GM19455 (cell line): ENCODE data around the gene TOE1.
"Not testable (repeated sequence)": the region's sequence is repeated elsewhere in the genome, so short reads cannot be mapped to it uniquely, and the experiment has no call there.

Experiments used
- ATAC-seq: cut with Tn5 transposase; IDR thresholded peaks from one replicate; pipeline ENCODE4 v1.9.1; 2021; ENCODE audit not compliant: unreplicated experiment

The TOE1 gene

DNA sequence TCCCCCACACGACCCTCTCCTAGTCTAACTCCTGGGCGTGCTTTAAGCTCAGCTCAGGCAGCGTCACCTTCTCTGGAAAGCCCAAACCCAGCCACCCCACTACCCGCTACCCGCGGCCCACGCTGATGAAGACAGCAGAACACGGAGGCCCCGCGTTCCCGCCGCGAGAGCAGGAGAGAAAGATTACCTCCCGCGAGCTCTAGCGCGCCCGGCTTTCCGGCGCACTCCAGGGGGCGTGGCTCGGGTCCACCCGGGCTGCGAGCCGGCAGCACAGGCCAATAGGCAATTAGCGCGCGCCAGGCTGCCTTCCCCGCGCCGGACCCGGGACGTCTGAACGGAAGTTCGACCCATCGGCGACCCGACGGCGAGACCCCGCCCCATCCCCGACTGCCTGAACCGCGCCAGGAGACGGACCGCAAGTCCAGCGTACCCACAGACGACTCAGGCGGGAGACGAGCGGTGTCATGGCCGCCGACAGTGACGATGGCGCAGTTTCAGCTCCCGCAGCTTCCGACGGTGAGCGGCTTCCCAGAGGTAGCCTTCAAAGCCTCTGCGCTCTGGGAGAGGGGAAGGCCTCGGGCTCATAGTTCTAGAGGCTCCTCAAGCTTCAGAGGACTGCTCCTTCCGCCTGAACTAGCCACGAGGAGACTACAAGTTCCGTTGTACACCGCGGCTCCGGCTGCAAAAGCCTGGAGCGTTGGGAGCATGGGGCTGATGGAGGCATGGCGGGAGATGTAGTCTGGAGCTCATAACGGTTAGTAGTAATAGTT, at the start of gene TOE1, which contains the start of gene MUTYH:
Gene TOE1, plus strand, starts transcription at position 382 of the 770 bp plus-strand sequence. Its CDS starts 83 bp downstream, at position 465.
Gene MUTYH, minus strand, starts transcription at position 652 of the 770 bp plus-strand sequence. CDS start 5,935 bp downstream, outside the sequence.
- peak; percentile 88 for ATAC-seq

DNA sequence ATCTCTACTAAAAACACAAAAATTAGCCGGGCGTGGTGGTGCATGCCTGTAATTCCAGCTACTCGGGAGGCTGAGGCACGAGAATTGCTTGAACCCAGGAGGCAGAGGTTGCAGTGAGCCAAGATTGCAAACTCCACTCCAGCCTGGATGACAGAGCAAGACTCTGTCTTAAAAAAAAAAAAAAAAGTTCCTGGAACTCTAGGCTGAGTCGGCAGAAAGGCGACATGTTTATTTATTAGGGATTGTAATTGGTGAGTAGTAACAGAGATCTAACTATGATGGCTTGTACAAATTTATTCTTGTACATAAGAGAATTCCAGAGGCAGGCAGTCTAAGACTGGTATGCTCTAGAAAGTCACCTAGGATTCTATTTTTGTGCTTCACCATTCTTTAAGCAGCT, 49.0 kb upstream of the TOE1 start:
- not testable (repeated sequence) for ATAC-seq

DNA sequence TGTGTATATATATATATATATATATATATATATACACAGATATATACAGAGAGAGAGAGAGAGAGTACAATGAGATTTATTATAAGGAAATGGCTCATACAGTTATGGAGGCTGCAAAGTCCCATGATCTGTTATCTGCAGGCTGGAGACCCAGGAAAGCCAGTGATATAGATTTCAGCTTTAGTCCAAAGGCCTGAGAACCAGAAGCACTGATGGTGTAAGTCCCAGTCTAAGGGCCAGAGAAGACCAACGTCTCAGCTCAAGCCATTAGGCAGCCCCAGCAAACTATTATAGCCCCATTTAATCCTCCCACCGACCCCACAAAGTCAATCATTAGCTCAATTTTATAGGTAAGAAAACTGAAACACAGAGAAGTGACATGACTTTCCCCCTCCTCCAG, 48.3 kb upstream of the TOE1 start:
- ATAC-seq = no peak

DNA sequence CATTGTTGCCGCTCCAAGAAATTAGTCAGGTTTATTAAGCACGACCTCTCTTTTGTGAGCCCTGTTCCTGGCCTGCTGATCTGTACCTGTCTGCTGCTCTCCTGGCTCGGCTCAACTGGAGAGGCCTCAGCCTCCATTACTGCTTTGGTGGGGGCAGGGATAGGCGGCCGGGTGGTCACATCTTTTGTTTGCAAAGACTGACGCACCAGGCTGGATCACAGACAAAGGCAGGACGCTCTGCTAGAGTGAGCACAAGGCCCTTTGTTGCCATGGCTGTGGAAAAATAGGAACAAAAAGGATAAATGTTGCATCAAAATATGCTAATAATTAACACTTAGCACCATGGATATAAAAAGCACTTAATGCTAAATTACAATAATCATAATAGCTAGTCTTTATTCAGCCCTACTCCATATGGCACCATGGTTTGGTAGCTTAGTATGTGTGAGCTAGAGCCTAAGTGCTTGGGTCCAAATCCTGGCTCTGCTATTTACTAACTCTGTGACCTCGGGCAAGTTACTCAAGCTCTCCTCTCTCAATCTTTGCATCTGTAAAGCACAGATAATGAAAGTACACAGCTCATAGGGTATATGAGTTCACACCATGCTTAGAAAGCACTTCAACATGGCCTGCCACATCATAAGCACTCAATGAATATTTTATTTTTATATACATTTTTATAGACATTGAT, 42.2 kb upstream of the TOE1 start:
- no peak for ATAC-seq

DNA sequence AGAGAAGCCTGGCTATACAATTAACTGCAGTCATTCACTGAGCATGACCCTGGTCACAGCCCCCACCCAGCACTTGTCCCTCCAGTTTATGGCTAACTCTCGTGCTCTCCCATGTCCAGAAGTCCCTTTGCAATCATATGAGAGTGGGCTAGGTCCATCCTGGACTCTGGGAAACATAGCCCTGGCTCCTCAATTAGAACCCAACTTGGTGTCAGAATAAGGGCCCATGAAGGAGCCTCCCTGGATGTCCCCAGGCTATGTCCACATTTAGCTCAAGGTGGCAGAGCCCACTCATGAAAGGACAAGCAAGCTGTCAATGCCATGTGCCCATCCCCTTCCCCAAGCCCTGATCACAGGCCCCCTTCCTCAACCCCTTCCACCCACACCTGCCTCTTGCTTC, 40.7 kb upstream of the TOE1 start:
- no peak for ATAC-seq

DNA sequence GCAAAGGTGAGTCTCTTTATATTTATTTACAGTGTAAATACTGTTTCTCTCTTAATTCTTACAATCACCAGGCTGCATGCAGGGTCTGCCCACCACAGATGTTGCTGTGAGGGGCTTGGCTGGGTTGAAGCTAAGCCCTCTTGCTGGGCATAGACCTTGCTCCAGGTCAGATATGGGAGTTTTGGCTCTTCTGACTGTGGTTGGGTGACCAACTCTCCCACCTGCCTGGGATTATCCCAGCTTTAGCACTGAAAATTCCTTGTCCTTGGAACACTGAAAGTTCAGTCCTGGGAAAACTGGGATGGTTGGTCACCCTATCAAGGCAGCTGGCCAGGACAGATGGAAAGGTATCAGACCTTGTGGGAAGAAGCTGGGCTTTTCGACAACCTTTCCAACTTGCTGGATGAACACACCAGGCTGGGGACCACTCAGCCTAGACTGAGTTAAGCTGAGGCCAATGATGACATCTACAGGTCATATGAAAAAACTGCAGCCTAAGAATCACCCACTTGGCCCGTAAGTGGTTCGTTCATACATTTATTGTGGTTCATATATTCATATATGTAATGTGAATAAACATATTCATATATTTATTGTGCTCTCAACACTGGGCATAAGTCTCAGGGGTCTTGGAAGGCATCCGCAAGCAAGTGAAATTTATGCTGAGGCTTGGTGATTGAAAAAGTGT, 39.8 kb upstream of the TOE1 start:
- ATAC-seq = no peak

DNA sequence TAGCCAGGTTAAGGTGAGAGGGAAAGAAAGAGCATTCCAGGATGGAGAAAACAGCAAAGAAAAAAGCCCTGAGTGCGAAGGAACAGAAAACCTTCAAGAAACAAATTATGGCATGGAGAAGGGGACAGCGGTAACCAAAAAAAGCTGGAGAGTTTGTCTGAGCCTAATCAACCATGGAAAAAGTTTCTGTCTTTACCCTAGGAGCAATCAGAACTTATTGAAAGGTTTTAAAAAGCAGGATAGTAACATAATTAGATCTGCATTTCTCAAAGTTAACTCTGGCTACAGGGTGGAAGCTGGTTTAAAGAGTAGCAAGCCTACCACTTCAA, 39.3 kb upstream of the TOE1 start:
- ATAC-seq = no peak

DNA sequence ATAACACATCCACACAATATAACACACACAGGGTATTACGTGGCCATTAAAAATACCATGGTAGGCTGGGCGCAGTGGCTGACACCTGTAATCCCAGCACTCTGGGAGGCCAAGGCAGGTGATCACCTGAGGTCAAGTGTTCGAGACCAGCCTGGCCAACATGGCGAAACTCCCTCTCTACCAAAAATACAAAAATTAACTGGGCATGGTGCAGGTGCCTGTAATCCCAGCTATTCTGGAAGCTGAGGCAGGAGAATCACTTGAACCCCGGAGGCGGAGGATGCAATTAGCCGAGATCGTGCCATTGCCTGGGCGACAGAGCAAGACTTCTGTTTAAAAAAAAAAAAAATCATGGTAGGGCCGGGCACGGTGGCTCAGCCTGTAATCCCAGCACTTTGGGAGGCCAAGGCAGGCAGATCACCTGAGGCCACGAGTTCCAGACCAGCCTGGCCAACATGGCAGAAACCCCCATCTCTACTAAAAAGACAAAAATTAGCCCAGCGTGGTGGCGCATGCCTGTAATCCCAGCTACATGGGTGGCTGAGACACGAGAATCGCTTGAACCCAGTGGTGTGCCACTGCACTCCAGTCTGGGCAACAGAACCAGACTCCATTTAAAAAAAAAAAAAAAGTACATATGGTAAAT, 37.3 kb upstream of the TOE1 start:
- no peak for ATAC-seq

DNA sequence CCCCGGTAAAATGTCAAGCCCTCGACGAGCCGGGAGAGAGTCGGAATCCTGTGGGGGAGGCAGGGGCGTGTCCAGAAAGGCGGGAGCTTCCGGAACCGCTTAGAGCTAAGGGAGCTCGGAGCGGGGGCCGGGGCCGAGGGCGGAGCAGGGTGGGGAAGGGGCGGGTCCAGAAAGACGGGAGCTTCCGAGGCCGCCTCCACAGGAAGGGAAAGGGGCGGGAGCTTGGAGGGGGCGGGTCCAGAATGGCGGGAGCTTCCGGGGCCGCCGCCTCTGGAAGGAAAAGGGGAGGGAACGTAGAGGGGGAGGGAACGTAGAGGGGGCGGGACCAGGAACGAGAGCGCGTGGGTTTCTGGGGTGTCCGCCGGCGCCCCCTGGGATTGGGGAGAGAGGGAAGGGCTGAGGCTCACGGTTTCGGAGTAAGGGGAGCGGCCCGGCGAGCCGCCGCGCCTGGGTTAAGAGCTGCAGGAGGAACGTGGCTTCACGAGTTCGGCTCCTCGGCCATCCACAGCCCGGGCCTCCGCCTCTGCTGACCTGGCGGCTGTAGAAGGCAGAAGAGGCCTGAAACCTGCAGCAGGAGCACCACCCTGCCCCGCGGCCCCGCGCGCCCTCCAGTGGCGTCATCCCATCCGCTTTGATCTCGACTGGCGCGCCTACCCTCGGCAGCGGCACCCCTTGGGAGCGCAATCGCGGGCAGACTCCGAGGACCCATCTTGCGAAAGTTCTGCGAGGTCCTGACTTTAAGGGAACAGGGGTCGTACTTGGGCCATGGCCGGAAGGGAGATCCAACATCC, 36.3 kb upstream of the TOE1 start:
- ATAC-seq = peak; percentile 71

DNA sequence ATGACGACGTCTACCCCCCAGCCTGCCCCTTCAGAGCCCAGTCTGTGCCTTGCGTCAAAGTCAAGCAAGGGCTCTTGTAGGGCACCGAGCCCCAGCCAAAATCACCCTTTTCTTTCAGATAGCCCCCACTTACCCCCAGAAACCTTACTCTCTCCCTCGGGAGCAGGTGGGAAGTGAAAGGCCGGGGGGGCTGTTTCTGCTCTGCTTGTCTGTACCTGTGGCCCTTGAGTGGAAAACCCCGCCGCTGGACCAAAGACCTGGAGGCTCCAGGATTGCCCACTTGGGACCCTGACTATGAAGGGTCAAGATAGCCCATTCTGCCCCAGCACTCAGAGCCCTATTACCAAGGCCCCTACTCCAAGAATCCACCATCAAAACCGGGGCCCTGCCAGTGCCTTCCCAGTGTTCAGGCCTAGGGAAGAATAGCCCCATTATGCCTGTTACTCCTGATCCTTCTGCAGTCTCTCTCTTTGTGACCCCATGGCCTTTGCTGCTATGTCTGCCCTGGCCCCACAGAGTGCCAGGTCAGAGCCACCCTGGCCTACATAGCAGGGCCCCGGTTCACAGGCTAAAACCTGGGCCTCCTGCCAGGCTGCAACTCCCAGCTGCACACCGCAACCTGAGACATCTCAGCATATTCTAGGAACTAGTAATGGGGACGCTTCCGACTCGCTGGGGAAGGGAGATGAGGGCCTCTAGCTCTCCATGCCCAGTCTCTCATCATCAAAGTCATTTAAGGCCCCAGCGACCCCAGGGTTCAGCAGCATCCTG, 35.5 kb upstream of the TOE1 start:
- ATAC-seq = no peak

DNA sequence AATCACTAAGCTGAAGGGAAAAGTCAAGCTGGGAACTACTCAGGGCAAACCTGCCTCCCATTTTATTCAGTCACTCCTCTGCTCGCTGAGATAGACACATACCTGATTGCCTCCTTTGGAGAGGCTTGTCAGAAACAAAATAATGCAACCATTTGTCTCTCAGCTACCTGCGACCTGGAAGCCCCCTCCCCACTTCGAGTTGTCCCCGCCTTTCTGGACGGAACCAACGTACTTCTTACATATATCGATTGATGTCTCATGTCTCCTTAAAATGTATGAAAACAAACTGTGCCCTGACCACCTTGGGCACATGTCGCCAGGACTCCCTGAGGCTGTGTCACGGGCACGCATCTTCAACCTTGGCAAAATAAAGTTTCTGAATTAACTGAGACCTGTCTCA, 34.7 kb upstream of the TOE1 start:
- no peak for ATAC-seq

DNA sequence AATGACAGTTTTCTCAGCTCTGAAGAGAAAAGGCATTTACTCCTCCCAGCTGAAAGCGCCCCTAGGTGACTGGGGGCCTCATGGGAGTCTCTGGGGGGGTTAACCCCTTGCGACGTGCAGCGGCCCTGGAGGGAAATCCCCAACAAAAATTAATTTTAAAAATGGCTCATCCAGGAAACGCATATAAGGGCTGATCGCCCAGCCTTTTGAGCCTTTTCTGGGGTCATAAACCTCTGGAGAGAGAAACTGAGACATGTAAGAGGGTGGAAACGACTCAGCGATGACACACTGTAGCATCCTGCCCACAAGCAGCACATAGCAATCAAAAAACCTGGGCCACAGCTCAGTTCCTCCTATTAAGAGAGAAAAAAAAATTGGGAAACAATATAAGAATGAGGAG, 33.7 kb upstream of the TOE1 start:
- no peak for ATAC-seq

DNA sequence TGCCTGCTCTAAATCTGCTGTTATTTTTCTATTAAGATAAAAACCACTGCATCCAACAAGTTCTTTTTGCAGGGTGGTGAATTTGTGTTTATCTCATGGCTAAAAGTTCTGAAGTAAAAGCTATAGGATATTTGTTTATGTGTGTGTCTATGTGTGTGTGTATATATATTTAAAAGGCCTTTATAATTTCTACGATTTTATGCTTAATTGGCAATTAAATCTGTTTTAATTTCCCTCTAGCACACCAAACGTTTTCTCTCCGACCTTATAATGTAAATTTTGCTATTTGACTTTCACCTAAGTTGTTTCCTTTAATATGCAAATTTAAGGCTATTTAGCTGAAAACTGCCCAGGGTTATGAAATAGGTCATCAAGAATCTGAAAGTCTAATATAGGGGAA, 33.1 kb upstream of the TOE1 start:
- ATAC-seq = no peak

DNA sequence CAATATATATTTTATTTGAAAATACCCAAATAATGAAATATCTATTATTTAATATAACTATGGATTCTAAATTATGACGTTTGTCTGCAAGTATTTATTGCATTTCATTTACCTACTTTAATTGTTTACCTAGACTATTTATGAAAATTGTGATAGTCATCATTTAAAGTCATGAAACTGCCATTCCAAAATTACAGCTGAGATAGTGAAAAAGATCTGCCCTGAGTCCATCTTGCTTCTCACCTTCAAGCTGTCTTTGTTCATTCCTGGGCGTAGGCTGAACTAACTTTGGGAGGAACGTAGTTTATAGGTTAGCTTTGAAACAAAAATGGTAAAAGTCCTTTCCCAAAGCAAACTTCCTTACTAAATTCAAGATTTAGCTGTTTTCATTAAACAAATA, 25.7 kb upstream of the TOE1 start:
- ATAC-seq = no peak

DNA sequence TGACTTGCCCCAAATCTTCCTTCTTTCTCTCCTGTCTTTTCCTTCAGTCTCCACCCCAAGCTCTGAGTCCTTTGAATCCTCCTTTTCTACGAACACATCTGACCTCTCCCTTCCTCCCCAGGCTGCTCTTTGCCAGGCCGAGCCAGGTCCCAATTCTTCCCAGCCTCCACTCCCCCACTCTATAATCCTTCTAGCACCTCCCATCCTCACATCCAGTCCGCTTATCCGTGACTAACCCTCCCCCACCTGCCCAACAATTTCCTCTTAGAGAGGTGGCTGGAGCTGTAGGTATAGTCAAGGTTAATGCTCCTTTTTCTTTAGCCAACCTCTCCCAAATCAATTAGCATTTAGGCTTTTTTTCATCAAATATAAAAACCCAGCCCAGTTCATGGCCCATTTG, 22.8 kb upstream of the TOE1 start:
- ATAC-seq = no peak

DNA sequence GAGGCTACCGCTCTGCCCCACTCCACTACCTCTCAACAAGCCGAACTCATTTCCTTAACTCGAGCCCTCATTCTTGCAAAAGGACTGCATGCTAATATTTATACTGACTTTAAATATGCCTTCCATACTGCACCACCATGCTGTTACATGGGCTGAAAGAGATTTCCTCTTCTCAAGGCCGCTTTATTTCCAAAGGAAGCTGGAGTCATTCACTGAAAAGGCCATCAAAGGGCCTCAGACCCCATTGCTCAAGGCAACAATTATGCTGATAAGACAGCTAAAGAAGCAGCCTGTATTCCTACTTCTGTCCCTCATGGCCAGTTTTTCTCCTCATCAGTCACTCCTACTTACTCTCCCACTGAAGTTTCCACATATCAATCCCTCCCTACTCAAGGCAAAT, 20.2 kb upstream of the TOE1 start:
- ATAC-seq = no peak

DNA sequence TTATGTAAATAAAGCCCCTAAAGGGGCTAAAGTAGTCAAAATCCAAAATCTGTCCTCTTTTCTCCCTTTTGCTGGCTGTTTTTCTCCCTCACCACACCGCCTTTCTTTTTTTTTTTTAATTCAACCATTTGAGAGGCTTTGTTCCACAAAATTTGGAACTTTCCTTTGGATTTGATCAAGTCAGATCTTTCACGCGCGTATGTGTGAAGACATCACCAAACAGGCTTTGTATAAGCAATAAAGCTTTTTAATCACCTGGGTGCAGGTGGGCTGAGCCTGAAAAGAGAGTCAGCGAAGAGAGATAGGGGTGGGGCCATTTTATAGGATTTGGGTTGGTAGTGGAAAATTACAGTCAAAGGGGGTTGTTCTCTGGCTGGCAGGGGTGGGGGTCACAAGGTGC, 18.5 kb upstream of the TOE1 start:
- no peak for ATAC-seq

DNA sequence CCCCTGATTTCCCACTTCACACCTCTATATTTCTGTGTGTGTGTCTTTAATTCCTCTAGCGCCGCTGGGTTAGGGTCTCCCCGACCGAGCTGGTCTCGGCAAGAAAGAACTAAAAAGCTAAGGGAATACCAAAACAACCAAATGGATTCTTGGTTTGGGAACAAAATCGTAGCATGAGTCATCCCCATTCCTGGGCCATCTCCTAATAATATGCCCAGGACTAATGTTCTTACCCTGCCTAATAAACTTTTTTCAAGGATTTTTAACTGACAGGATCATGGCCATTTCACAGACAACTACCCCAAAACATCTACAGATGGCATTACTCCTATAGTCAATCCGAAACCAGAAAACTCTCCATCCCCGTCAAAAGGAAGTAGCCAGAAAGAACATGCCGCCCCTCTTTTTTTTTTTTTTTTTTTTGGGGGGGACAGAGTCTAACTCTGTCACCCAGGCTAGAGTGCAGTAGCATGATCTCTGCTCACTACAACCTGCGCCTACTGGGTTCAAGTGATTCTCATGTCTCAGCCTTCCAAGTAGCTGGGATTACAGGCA, 17.4 kb upstream of the TOE1 start:
- ATAC-seq = no peak

DNA sequence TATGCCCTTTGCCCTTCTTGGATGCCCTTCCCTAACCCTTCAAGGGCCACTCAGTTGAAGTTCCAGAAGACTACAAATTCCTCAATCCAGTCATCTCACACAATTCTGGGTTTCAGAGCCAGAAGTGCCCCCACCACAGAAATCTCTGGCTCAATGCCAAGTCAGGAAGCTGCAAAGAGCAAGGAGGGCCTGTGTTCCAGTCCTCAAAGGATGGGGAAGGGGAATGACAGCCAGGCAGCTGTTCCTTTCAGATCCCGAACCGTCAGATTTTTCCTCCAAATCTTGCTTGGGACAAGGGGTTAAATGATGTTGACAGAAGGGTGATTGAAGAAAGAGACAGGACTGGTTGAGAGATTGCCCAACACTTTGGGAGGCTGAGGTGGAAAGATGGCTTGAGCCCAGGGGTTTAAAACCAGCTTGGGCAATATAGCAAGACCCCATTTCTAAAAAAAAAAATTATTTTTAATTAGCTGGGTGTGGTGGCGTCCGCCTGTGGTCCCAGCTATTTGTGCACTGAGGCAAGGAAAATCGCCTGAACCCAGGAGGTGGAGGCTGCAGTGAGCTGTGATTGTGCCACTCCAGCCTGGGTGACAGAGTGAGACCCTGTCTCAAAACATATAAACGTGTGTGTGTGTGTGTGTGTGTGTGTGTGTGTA, 14.0 kb upstream of the TOE1 start:
- no peak for ATAC-seq
